HG02759 (cell line): ENCODE measurements around the gene MECP2.

Experiments
- ATAC-seq: cut with Tn5 transposase; IDR thresholded peaks from one replicate; pipeline ENCODE4 v1.9.1; 2021; ENCODE audit warnings: mild to moderate bottlenecking, moderate library complexity; ENCODE audit not compliant: unreplicated experiment

The MECP2 gene

GRCh38 chrX:154064637-154065435 is 32.7 kb downstream of the MECP2 start:
- ATAC-seq = no peak

DNA sequence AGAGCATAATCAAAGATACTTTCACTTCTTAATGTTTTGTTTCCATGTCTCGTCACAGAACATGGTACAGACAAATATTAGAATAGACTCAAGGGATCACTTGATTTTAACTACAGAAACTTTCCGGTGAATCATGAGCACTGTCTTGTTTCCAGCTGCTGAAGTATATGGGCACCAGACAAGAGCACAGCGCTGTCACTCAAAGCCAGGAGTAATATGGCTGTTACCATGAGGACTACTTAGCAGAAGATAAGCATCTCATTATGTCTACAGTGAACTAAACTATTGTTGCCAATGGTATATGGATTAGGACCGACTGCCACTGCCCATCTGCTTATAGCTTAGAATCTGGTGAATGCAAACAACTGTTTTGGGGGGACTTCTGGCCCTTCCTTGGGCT is 34.3 kb downstream of the MECP2 start:
- no peak for ATAC-seq

- ATAC-seq = no peak
Observed at GRCh38 chrX:154061801-154062200, 35.7 kb downstream of the MECP2 start.

- no peak for ATAC-seq
Observed at GRCh38 chrX:154059729-154060245, 37.7 kb downstream of the MECP2 start.

GRCh38 chrX:154059231-154059630 is 38.3 kb downstream of the MECP2 start:
- no peak for ATAC-seq

DNA sequence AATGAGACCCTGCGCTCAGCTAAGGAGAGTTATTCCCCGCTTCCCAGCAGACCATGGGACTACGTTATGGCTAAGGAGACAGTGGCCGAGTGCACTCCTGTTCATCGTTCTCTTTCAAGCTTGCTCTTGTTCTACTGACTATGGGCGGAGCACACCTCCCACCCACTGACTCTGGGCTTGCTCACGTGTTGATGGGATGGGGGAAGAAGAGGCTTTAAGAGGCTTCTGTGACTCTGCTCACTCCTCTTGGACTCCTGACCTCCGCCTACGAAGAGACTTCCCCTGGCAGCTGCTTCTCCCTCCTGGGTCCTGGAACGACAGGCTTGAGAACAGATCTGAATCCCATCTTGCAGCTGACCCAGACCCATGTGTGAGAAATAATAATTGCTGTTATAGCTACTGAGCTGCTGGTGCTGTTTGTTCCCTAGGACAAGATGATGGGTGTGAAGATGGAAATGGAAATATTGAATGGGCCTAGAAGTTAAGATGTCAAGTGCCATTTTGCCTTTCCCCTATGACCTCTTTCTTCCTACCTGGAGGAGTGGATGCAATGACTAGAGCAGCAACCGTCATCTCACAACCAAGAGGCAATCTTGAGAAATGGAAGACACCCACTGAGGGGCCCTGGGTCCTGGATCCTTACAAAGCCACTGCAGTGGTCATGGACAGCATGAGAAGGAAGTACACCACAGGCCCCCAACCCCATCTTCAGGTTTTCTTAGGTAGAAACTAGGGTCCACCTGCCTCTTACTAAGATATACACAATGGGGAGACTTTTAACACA is 39.1 kb downstream of the MECP2 start:
- no peak for ATAC-seq

GRCh38 chrX:154057791-154058190 is 39.7 kb downstream of the MECP2 start:
- no peak for ATAC-seq

DNA sequence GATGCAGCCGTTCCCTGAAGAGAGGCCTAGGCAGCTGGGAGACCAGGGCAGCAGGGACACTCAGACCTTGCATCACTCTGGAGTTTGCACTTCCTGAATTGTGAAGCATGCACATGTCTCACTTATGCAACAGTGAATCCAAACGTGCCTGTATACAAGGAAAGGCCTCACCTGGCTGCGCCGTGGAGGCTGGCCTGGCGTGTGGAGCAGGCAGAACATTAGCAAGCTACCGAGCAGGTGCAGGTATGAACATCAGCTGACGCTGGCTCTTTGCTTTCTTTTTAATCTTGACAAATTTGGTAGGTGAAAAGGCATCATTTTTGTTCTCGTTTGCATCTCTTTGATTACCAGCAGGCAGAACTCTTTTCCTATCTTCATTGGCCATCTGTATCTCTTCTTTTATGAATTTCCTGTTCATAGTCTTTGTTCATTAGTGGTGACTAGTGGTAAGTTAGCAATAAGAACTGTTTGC is 40.7 kb downstream of the MECP2 start:
- ATAC-seq = no peak

GRCh38 chrX:154051201-154051810 is 46.2 kb downstream of the MECP2 start:
- no peak for ATAC-seq

- no peak for ATAC-seq
Observed at GRCh38 chrX:154050113-154050495, 47.4 kb downstream of the MECP2 start.

GRCh38 chrX:154049209-154050112 is 48.1 kb downstream of the MECP2 start:
- ATAC-seq = no peak

DNA sequence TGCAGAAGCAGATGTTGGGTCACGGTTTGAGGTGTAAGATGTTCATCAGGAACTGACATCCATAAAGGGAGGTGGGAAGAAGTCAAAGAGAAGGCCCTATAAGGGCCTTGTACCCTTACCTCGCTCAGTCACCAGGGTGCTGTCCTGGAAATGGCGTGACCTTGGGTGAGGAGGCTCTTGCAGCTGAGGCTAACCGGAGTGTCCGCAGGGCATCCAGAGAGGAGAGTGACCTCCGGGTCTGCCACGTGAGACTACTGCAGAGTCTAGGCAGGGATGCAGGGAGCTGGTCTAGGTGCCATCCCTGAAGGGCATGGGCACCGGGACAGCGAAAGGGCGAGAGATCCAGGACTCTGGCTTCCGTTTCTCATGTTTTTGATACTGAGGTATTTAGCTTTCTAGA is 49.1 kb downstream of the MECP2 start:
- ATAC-seq = no peak

- no peak for ATAC-seq
Observed at GRCh38 chrX:154046940-154047610, 50.4 kb downstream of the MECP2 start.

- no peak for ATAC-seq
Observed at GRCh38 chrX:154046031-154046781, 51.3 kb downstream of the MECP2 start.

GRCh38 chrX:154044091-154044490 is 53.4 kb downstream of the MECP2 start:
- no peak for ATAC-seq

GRCh38 chrX:154043003-154043763 is 54.3 kb downstream of the MECP2 start:
- ATAC-seq = no peak

GRCh38 chrX:154040863-154041262 is 56.7 kb downstream of the MECP2 start:
- ATAC-seq = peak; percentile 39

DNA sequence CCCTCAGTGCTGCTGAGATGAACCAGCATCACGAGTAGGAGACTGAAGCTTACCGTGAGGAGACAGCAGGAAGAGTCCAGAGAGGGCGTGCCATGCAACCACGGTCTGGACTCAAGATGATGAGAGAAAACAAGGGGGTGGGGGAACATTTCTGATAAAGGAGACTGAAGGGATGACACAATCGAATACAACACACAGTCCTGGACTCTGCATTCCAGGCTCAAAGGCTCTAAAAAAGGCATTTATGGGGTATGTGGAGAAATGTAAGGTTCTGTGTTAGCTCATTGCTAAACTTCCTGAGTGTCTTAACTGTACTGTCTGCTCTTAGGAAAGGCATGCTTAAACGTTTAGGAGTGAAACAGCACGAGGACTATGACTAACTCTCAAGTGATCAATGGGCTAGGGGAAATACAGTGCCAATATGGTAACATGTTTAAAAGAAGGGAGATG is 57.2 kb downstream of the MECP2 start:
- ATAC-seq = peak; percentile 9
